Measurements from ENCODE around the gene PAIP2B.

GRCh38 chr2:71220743-71221142 lies 6.2 kb downstream of the PAIP2B start:
- TF ChIP-seq EZH2 (IDR thresholded peaks at IDR 0.05) = no peak
- TF ChIP-seq POLR2AphosphoS5 (IDR thresholded peaks at IDR 0.05; ENCODE audit: borderline replicate concordance, low read depth, low read length) = no peak
- no peak for TF ChIP-seq FOXP2 (optimal IDR thresholded peaks at IDR 0.05; ENCODE audit: control extremely low read depth, extremely low read length, insufficient read depth)

Measured in SK-N-MC (cell line).